Ishikawa (cell line): ENCODE data around the gene EVX2.

Experiments used
- CEBPB ChIP-seq: IDR thresholded peaks from 2 replicates; pipeline ENCODE4 v1.6.1; 2012
- CREB1 ChIP-seq: IDR thresholded peaks from 2 replicates; pipeline ENCODE4 v1.6.1; 2012; ENCODE audit warnings: low read depth
- EGR1 ChIP-seq: IDR thresholded peaks from 2 replicates; pipeline ENCODE4 v1.6.1; 2012
- EP300 ChIP-seq: IDR thresholded peaks from 2 replicates; pipeline ENCODE4 v1.6.1; 2012; ENCODE audit warnings: borderline replicate concordance
- FOXM1 ChIP-seq: IDR thresholded peaks from 2 replicates; pipeline ENCODE4 v1.6.1; 2012; ENCODE audit warnings: low read depth, borderline replicate concordance
- MAX ChIP-seq: IDR thresholded peaks from 2 replicates; pipeline ENCODE4 v1.6.1; 2012
- NFIC ChIP-seq: IDR thresholded peaks from 2 replicates; pipeline ENCODE4 v1.6.1; 2012
- REST ChIP-seq: IDR thresholded peaks from 2 replicates; pipeline ENCODE4 v1.6.1; 2012; ENCODE audit warnings: low read depth, mild to moderate bottlenecking
- TAF1 ChIP-seq: IDR thresholded peaks from 2 replicates; pipeline ENCODE4 v1.6.1; 2012; ENCODE audit warnings: low read depth, mild to moderate bottlenecking
- TEAD4 ChIP-seq: IDR thresholded peaks from 2 replicates; pipeline ENCODE4 v1.6.1; 2012
- YY1 ChIP-seq: IDR thresholded peaks from 2 replicates; pipeline ENCODE4 v1.6.1; 2012; ENCODE audit warnings: low read depth
- ZBTB7A ChIP-seq: IDR thresholded peaks from 2 replicates; pipeline ENCODE4 v1.6.1; 2012; ENCODE audit warnings: low read depth

- TF ChIP-seq EP300 (no peak), CEBPB (no peak), REST (no peak), CREB1 (no peak), FOXM1 (no peak), TEAD4 (no peak), ZBTB7A (no peak), YY1 (no peak), EGR1 (no peak), MAX (no peak), TAF1 (no peak), NFIC (no peak)
Measured at GRCh38 chr2:176089843-176090395, 6.2 kb upstream of the EVX2 start.
